GM18858 (cell line): ENCODE results near the gene TMEM267.
"Not testable (repeated sequence)": the region's sequence is repeated elsewhere in the genome, so short reads cannot be mapped to it uniquely, and the experiment has no call there.

Source experiments
- ATAC-seq: cut with Tn5 transposase; IDR thresholded peaks from one replicate; pipeline ENCODE4 v1.9.1; 2021; ENCODE audit not compliant: unreplicated experiment

Gene TMEM267

GRCh38 chr5:43410414-43410813, 73.3 kb downstream of the TMEM267 start:
- ATAC-seq: no peak

- no peak for ATAC-seq
Measured at GRCh38 chr5:43409809-43410271, 73.8 kb downstream of the TMEM267 start.

GRCh38 chr5:43402524-43403066, 81.1 kb downstream of the TMEM267 start:
- not testable (repeated sequence) for ATAC-seq

- no peak for ATAC-seq
Measured at GRCh38 chr5:43401827-43402226, 81.8 kb downstream of the TMEM267 start.

- ATAC-seq: no peak
Measured at GRCh38 chr5:43400082-43400481, 83.6 kb downstream of the TMEM267 start.

GRCh38 chr5:43396762-43397304, 86.8 kb downstream of the TMEM267 start:
- ATAC-seq: peak; percentile 91
